Measurements from ENCODE around the gene XXYLT1. TPM values are rescaled to one million over a fixed set of nuclear protein-coding genes. Genes with fewer than 3 reads are reported as not detected.

XXYLT1 gene
- total and polyA plus RNA-seq, 2 of the 4 experiments (the other 2 are of a cell fraction) = 14.7 to 18.1 TPM

- CTCF ChIA-PET = no interaction called here
These were observed 36.8 kb upstream of the XXYLT1 start for GRCh38 chr3:195307711-195308110.

More at GRCh38 chr3:195307711-195308110, 36.8 kb upstream of the XXYLT1 start:
- Histone ChIP-seq H3K36me3 (ENCODE audit: control insufficient read depth, insufficient read depth, low read length) (peaks cover 12% of the 10 kb centered on the region), H4K20me1 (ENCODE audit: insufficient read depth, low read length) (peaks cover 4% of the 10 kb centered on the region), H4K5ac (ENCODE audit: low read depth, low read length) (no peak overlapping the region), H2AK5ac (ENCODE audit: low read depth, low read length) (no peak overlapping the region), H3K18ac (ENCODE audit: low read depth, low read length) (no peak overlapping the region), H3K4me2 (ENCODE audit: low read depth, low read length) (no peak overlapping the region), H3K9me3 (ENCODE audit: control insufficient read depth, insufficient read depth, low read length) (no peaks in the 10 kb centered on the region), H3K27me3 (ENCODE audit: control insufficient read depth, insufficient read depth, low read length) (no peaks in the 10 kb centered on the region), H2BK15ac (ENCODE audit: low read depth, low read length) (no peak overlapping the region), H2BK20ac (ENCODE audit: low read depth, low read length) (no peak overlapping the region), H3K9ac (ENCODE audit: low read depth, low read length) (no peak overlapping the region), H3K79me1 (ENCODE audit: low read depth in 1 of 2, low read length in 2 of 2) (peaks cover 0 to 14% of the 10 kb centered on the region in 2 experiments; a peak in 2 of 4 replicates), H4K8ac (ENCODE audit: low read depth in 2 of 2, low read length in 2 of 2) (no peak overlapping the region), H3K4me1 (ENCODE audit: control insufficient read depth, insufficient read depth, low read length) (peaks cover 4% of the 10 kb centered on the region), H3K56ac (ENCODE audit: extremely low read depth, insufficient read depth, low read length) (no peak overlapping the region), H3K9me1 (ENCODE audit: insufficient read depth, low read length) (peaks cover 12% of the 10 kb centered on the region; the same call in 1 of the 2 replicates), H2BK5ac (ENCODE audit: low read depth, low read length, poor library complexity, severe bottlenecking) (no peak overlapping the region), H2AFZ (replicated peaks; ENCODE audit: low read length, poor library complexity) (no peak overlapping the region), H3K4me3 (ENCODE audit: insufficient read depth, low read depth, low read length) (no peak overlapping the region), H3K23ac (ENCODE audit: low read depth, low read length) (no peak overlapping the region), H3K27ac (ENCODE audit: insufficient read depth, low read length) (no peak overlapping the region), H3K14ac (replicated peaks; ENCODE audit: low read depth, low read length) (no peak overlapping the region), H2AK9ac (replicated peaks; ENCODE audit: low read depth, low read length, poor library complexity) (no peak overlapping the region), H2BK120ac (ENCODE audit: low read depth, low read length) (no peak overlapping the region), H3K4ac (ENCODE audit: low read depth, low read length) (no peak overlapping the region), H4K91ac (ENCODE audit: insufficient read depth, low read depth, low read length) (no peak overlapping the region)
- ATAC-seq (ENCODE audit: low read depth) (no peak), DNase-seq (no peak)
- TF ChIP-seq NFE2L2 (IDR thresholded peaks at IDR 0.05; ENCODE audit: low read depth, low read length) (no peak), POLR2A (IDR thresholded peaks at IDR 0.05; ENCODE audit: low read depth, low read length) (no peak), BHLHE40 (IDR thresholded peaks at IDR 0.05; ENCODE audit: low read depth, low read length) (no peak), MXI1 (IDR thresholded peaks at IDR 0.05; ENCODE audit: borderline replicate concordance, low read depth, low read length) (no peak), RFX5 (IDR thresholded peaks at IDR 0.05; ENCODE audit: low read depth, low read length) (no peak), MAZ (IDR thresholded peaks at IDR 0.05; ENCODE audit: borderline replicate concordance, low read depth, low read length) (no peak), RAD21 (IDR thresholded peaks at IDR 0.05; ENCODE audit: low read length) (no peak), ELK1 (IDR thresholded peaks at IDR 0.05; ENCODE audit: borderline replicate concordance, low read depth, low read length) (no peak), SMC3 (IDR thresholded peaks at IDR 0.05; ENCODE audit: low read depth, low read length) (no peak), FOS (IDR thresholded peaks at IDR 0.05; ENCODE audit: low read depth, low read length) (no peak), MAFK (IDR thresholded peaks at IDR 0.05; ENCODE audit: low read depth, low read length) (no peak), CTCF (conservative IDR thresholded peaks at IDR 0.05; ENCODE audit: low read depth, low read length) (no peak), CHD1 (IDR thresholded peaks at IDR 0.05; ENCODE audit: low read depth, low read length) (no peak), CEBPB (IDR thresholded peaks at IDR 0.05; ENCODE audit: low read depth, low read length) (no peak), USF2 (IDR thresholded peaks at IDR 0.05; ENCODE audit: low read depth, low read length) (no peak), RCOR1 (IDR thresholded peaks at IDR 0.05; ENCODE audit: insufficient replicate concordance, low read length) (no peak)
- intact Hi-C loops (cut with micrococcal nuclease) (loop anchor here (5.0 kb wide), 1 partner anchor 35 kb away; no protein-coding TSS in a partner anchor), in situ Hi-C loops (cut with MboI; ENCODE audit: low sequenced_read_pairs) (no loop called here), dilution Hi-C loops (cut with HindIII; ENCODE audit: low sequenced_read_pairs, unreplicated experiment) (no loop called here)
- no TSS peak for BruUV-seq (replicated peaks)
- POLR2A ChIA-PET (ENCODE audit: unreplicated experiment) = no interaction called here

Measured in IMR-90 (cell line).